ENCODE measurements around the gene CSK.

CSK gene

DNA sequence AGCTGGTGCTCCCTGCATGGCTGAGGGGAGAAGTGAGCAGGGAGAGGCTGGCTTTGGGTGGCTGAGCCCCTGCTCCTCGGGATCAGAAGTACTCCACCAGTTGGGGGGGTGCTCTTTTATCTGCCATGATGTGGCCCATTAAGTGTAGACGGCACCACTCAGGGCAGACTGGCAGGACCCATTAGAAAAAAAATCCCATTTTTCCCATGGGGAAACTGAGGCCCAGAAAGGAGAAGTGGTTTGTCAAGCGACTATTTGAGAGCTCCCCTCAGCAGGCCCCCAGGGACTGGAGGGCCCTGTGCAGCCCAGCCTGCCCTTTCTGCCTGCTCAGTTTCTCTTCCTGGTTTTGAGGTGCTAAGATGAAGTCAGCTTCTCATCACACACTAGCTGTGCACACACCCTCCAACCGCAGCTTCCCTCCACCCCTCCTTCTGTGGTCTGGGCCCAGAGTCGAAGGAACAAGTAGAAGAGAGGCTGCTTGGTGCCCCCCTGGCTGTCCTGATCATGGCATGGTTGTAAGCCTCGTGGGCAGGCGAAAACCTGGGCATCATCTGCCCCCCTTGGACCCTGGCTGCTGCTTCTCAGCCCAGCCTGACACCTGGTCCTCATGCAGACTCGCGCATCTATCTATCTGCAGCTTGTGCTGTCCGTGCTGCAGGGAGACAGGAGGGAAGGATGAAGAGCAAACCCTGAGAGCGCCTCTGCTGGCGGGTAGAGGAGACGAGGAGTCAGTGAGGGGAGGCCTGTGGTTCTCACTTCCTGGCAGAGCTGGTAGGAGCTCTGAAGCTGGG, 5.6 kb downstream of the CSK start:
- H3K27ac ChIP-seq (ENCODE audit: low read length) = no peak overlapping the region
- no CpG with 5 or more reads among the region's 13 CpGs for WGBS (ENCODE audit: insufficient coverage, insufficient read length)
- H3K9me3 ChIP-seq (ENCODE audit: control insufficient read depth, insufficient read depth, low read length) = no peaks in the 10 kb centered on the region
- DNase-seq (ENCODE audit: low read depth, low spot score) = peak; percentile 81
- peaks cover 9% of the 10 kb centered on the region; the same call in 1 of the 2 replicates for H3K4me1 ChIP-seq (ENCODE audit: control insufficient read depth, insufficient read depth, low read length)
- H3K36me3 ChIP-seq (ENCODE audit: control insufficient read depth, insufficient read depth, low read length) = no peaks in the 10 kb centered on the region
- no peak overlapping the region for H3K4me3 ChIP-seq (ENCODE audit: low read length)
- no peaks in the 10 kb centered on the region for H3K27me3 ChIP-seq (ENCODE audit: control insufficient read depth, insufficient read depth, low read length)

DNA sequence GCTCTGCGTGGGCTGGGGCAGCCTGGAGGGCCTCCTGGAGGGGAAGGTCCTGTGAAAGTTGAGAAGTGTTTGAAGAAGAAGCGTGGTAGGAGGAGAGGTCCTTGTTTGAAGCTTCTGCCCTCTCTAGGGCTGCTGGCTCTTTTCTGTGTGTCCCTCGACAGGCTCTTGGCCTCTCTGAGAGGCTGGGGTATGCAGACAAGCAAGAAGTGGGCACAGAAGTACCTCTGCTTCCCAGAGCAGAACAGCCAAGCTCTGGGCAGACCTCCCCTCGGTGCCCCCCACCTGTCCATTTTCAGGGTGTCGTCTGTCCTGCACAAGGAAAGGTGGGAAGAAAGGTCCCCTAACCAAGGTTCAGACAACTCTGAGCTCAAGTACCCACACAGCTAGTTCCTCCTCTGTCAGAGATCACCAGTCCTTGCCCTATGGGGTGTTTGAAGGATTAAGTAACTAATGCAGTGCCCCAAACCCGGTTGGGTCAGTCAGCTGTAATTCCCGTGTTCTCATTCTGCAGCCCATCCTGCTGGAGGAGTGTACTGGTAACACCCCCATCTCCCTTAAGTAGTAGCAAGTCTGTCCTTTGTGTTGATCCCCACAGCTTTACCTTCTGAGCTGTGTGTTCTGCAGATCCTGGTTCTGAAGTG, 6.3 kb downstream of the CSK start:
- WGBS (ENCODE audit: insufficient coverage, insufficient read length) = no CpG with 5 or more reads among the region's 7 CpGs
- no peak overlapping the region for H3K27ac ChIP-seq (ENCODE audit: low read length)
- no peak overlapping the region for H3K4me3 ChIP-seq (ENCODE audit: low read length)
- DNase-seq (ENCODE audit: low read depth, low spot score) = no peak
- no peaks in the 10 kb centered on the region for H3K36me3 ChIP-seq (ENCODE audit: control insufficient read depth, insufficient read depth, low read length)
- no peaks in the 10 kb centered on the region for H3K9me3 ChIP-seq (ENCODE audit: control insufficient read depth, insufficient read depth, low read length)
- peaks cover 7% of the 10 kb centered on the region; the same call in 1 of the 2 replicates for H3K4me1 ChIP-seq (ENCODE audit: control insufficient read depth, insufficient read depth, low read length)
- no peaks in the 10 kb centered on the region for H3K27me3 ChIP-seq (ENCODE audit: control insufficient read depth, insufficient read depth, low read length)

GRCh38 chr15:74788683-74789151, 6.8 kb downstream of the CSK start:
- no peaks in the 10 kb centered on the region for H3K27me3 ChIP-seq (ENCODE audit: control insufficient read depth, insufficient read depth, low read length)
- H3K27ac ChIP-seq (ENCODE audit: low read length) = no peak overlapping the region
- no peak for DNase-seq (ENCODE audit: low read depth, low spot score)
- no CpG with 5 or more reads among the region's 9 CpGs for WGBS (ENCODE audit: insufficient coverage, insufficient read length)
- H3K4me1 ChIP-seq (ENCODE audit: control insufficient read depth, insufficient read depth, low read length) = peaks cover 7% of the 10 kb centered on the region; the same call in 1 of the 2 replicates
- no peak overlapping the region for H3K4me3 ChIP-seq (ENCODE audit: low read length)
- H3K36me3 ChIP-seq (ENCODE audit: control insufficient read depth, insufficient read depth, low read length) = no peaks in the 10 kb centered on the region
- no peaks in the 10 kb centered on the region for H3K9me3 ChIP-seq (ENCODE audit: control insufficient read depth, insufficient read depth, low read length)

DNA sequence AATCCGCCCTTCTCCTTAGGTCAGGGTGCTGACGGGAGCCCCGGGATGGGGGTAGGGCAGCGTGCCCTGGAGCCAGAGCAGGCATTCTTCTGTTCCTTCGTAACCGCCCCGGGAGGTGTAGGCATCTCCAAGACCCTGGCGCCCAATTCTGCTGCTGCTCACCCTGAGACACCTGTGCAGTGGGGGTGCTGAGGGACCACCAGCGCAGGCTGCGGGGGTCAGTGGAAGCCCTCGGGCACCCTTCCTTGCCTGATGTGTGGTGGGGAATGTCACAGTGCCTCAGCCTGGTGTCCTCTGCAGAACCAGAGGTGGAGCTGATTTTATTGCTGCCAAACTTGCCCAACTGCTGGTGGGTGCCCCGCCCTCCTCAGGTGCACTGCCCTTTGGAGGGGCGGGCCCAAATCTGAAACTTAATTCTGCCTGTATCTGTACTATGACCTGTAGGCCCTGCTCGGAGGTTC, 7.3 kb downstream of the CSK start:
- DNase-seq (ENCODE audit: low read depth, low spot score) = no peak
- Histone ChIP-seq H3K4me3 (ENCODE audit: low read length) (no peak overlapping the region), H3K9me3 (ENCODE audit: control insufficient read depth, insufficient read depth, low read length) (no peaks in the 10 kb centered on the region), H3K4me1 (ENCODE audit: control insufficient read depth, insufficient read depth, low read length) (peaks cover 7% of the 10 kb centered on the region; the same call in 1 of the 2 replicates), H3K27me3 (ENCODE audit: control insufficient read depth, insufficient read depth, low read length) (no peaks in the 10 kb centered on the region), H3K36me3 (ENCODE audit: control insufficient read depth, insufficient read depth, low read length) (no peaks in the 10 kb centered on the region), H3K27ac (ENCODE audit: low read length) (no peak overlapping the region)
- no CpG with 5 or more reads among the region's 14 CpGs for WGBS (ENCODE audit: insufficient coverage, insufficient read length)

GRCh38 chr15:74789741-74790079, 7.8 kb downstream of the CSK start:
- WGBS (ENCODE audit: insufficient coverage, insufficient read length) = no CpG with 5 or more reads among the region's 3 CpGs
- no peak for DNase-seq (ENCODE audit: low read depth, low spot score)
- no peaks in the 10 kb centered on the region for H3K9me3 ChIP-seq (ENCODE audit: control insufficient read depth, insufficient read depth, low read length)
- H3K4me3 ChIP-seq (ENCODE audit: low read length) = no peak overlapping the region
- H3K27me3 ChIP-seq (ENCODE audit: control insufficient read depth, insufficient read depth, low read length) = no peaks in the 10 kb centered on the region
- no peak overlapping the region for H3K27ac ChIP-seq (ENCODE audit: low read length)
- peaks cover 7% of the 10 kb centered on the region; the same call in 1 of the 2 replicates for H3K4me1 ChIP-seq (ENCODE audit: control insufficient read depth, insufficient read depth, low read length)
- no peaks in the 10 kb centered on the region for H3K36me3 ChIP-seq (ENCODE audit: control insufficient read depth, insufficient read depth, low read length)

DNA sequence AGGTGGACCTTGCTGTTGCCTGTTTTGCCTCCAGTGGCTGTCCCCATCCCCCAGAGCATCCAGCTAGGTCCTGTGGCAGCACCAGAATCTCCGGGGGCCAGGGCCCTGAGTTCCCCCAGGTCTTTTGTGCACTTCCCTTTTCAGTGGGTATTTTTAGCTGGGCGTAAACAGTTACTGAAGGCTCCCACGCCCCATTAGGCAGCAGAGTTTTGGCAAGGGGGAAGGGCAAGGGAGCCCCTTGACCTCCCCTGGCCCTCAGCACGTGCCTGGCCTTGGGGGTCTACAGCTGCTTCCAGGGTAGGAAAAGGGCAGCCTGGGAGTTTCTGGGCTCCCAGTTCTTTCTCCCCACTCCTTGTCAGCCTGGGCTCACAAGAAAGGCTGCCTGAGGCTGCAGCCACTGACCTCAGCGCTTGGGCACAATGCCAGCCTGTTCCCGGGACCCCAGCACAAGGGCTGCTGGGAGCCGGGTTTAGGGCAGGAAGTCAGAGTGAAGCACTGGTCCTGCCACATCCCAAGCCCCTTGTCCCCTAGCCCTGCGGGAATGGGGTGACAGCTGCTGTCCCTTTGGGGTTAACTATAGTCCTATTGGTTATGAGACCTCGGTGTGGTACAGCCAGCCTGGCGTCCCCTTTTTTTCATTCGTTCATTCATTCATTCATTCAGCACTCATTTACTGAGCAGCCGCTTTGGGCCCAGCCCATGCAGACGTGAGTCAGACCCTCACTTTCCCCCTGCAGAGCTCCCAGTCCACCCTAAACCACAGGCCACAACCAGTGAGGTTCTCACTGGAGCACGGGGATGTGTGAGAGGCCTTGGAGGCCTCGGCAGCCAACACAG, 8.4 kb downstream of the CSK start:
- no peak overlapping the region for H3K4me3 ChIP-seq (ENCODE audit: low read length)
- H3K9me3 ChIP-seq (ENCODE audit: control insufficient read depth, insufficient read depth, low read length) = no peaks in the 10 kb centered on the region
- DNase-seq (ENCODE audit: low read depth, low spot score) = no peak
- no CpG with 5 or more reads among the region's 15 CpGs for WGBS (ENCODE audit: insufficient coverage, insufficient read length)
- no peak overlapping the region for H3K27ac ChIP-seq (ENCODE audit: low read length)
- peaks cover 7% of the 10 kb centered on the region; the same call in 1 of the 2 replicates for H3K4me1 ChIP-seq (ENCODE audit: control insufficient read depth, insufficient read depth, low read length)
- no peaks in the 10 kb centered on the region for H3K36me3 ChIP-seq (ENCODE audit: control insufficient read depth, insufficient read depth, low read length)
- no peaks in the 10 kb centered on the region for H3K27me3 ChIP-seq (ENCODE audit: control insufficient read depth, insufficient read depth, low read length)

DNA sequence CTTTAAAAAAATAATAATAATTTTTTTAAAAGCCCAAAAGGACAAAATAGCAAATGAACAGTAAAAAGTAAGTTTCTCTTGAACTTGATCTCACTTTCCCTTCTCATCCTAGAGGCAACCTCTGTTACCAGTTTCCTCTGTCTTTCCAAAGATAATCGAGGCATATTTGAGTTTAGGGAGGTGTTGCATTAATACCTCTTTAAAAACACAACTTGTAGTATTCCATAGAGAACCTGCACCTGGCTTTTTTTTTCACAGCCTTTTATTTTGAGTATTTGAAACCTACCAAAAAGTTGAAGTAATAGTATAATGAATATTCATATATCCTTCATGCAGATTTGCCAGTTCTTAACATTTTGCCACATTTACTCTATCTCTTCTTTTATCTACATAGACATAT, 9.1 kb downstream of the CSK start:
- DNase-seq (ENCODE audit: low read depth, low spot score) = no peak
- H3K4me3 ChIP-seq (ENCODE audit: low read length) = no peak overlapping the region
- WGBS (ENCODE audit: insufficient coverage, insufficient read length) = no CpG with 5 or more reads among the region's 1 CpG
- H3K36me3 ChIP-seq (ENCODE audit: control insufficient read depth, insufficient read depth, low read length) = no peaks in the 10 kb centered on the region
- H3K4me1 ChIP-seq (ENCODE audit: control insufficient read depth, insufficient read depth, low read length) = peaks cover 7% of the 10 kb centered on the region; the same call in 1 of the 2 replicates
- no peak overlapping the region for H3K27ac ChIP-seq (ENCODE audit: low read length)
- H3K9me3 ChIP-seq (ENCODE audit: control insufficient read depth, insufficient read depth, low read length) = no peaks in the 10 kb centered on the region
- no peaks in the 10 kb centered on the region for H3K27me3 ChIP-seq (ENCODE audit: control insufficient read depth, insufficient read depth, low read length)

- Histone ChIP-seq H3K27ac (ENCODE audit: low read length) (no peak overlapping the region), H3K4me3 (ENCODE audit: low read length) (no peak overlapping the region), H3K9me3 (ENCODE audit: control insufficient read depth, insufficient read depth, low read length) (no peaks in the 10 kb centered on the region), H3K27me3 (ENCODE audit: control insufficient read depth, insufficient read depth, low read length) (no peaks in the 10 kb centered on the region), H3K36me3 (ENCODE audit: control insufficient read depth, insufficient read depth, low read length) (no peaks in the 10 kb centered on the region), H3K4me1 (ENCODE audit: control insufficient read depth, insufficient read depth, low read length) (peaks cover 7% of the 10 kb centered on the region; the same call in 1 of the 2 replicates)
- DNase-seq (ENCODE audit: low read depth, low spot score) = no peak
- no CpG with 5 or more reads among the region's 7 CpGs for WGBS (ENCODE audit: insufficient coverage, insufficient read length)
Observed at GRCh38 chr15:74791667-74792066, 9.8 kb downstream of the CSK start.

GRCh38 chr15:74792227-74793016, 10.5 kb downstream of the CSK start:
- no peak overlapping the region for H3K4me3 ChIP-seq (ENCODE audit: low read length)
- peaks cover 7% of the 10 kb centered on the region; the same call in 1 of the 2 replicates for H3K4me1 ChIP-seq (ENCODE audit: control insufficient read depth, insufficient read depth, low read length)
- no peaks in the 10 kb centered on the region for H3K36me3 ChIP-seq (ENCODE audit: control insufficient read depth, insufficient read depth, low read length)
- no peak overlapping the region for H3K27ac ChIP-seq (ENCODE audit: low read length)
- no CpG with 5 or more reads among the region's 12 CpGs for WGBS (ENCODE audit: insufficient coverage, insufficient read length)
- H3K27me3 ChIP-seq (ENCODE audit: control insufficient read depth, insufficient read depth, low read length) = no peaks in the 10 kb centered on the region
- no peak for DNase-seq (ENCODE audit: low read depth, low spot score)
- H3K9me3 ChIP-seq (ENCODE audit: control insufficient read depth, insufficient read depth, low read length) = no peaks in the 10 kb centered on the region
